K562 (cell line): ENCODE results near the gene VTA1. TPM values are rescaled to one million over a fixed set of nuclear protein-coding genes. Genes with fewer than 3 reads are reported as not detected.

Experiments used
- ATAC-seq: fragments of 200-7000 bp; cut with Tn5 transposase; 3 replicates; pipeline ENCODE4 v1.9.1; 2020; ENCODE audit warnings: moderate library complexity
- BruUV-seq: library from RNA; stranded (reverse); fragments of 400-500 nt; replicated peaks from 2 replicates; lab custom pipeline; 2021; lab: Mats Ljungman, UMichigan
- CTCF ChIA-PET: fragments of 300-600 bp; formaldehyde crosslinking; extraction: SDS; loops from one replicate; lab custom pipeline; 2021; ENCODE audit warnings: low intra/inter-chr PET ratio; lab: Yijun Ruan, JAX
- POLR2A ChIA-PET: fragments of 300-600, 350-650 bp; sonication (Branson Sonifier 250); formaldehyde crosslinking; extraction: SDS; loops from one replicate; lab custom pipeline; 2021; ENCODE audit warnings: antibody characterized with exemption, inconsistent platforms; lab: Yijun Ruan, JAX
- DNase-seq, 4 experiments: peaks; one replicate each; pipeline versions ENCODE4 v3.0.0 to v3.0.0-alpha.2; 2011 to 2018; ENCODE audit warnings: low spot score in 3 of 4, mixed read lengths in 3 of 4; ENCODE audit errors: extremely low read depth in 1 of 4
- FAIRE-seq: peaks from 2 replicates; lab custom pipeline; 2011; peaks lifted over from hg19 to GRCh38; lab: Jason Lieb, UNC
- H2AFZ ChIP-seq: 2 replicates; pipeline ENCODE4 v1.6.0; 2011; ENCODE audit warnings: low read depth, low read length, control low read depth, inconsistent platforms
- H3K27ac ChIP-seq: fragments of 200-600 bp; 3 replicates; pipeline ENCODE4 v1.8.0; 2011; ENCODE audit warnings: low read depth, mild to moderate bottlenecking, control low read depth, inconsistent platforms, low read length, moderate library complexity, mixed read lengths; ENCODE audit errors: extremely low read depth
- H3K27me3 ChIP-seq, 2 experiments: fragments of 300-600 bp in 1 of 2; 2 replicates in 1 of 2; 3 replicates in 1 of 2; pipeline versions ENCODE4 v1.6.0 to v1.8.0; 2011; ENCODE audit warnings: inconsistent platforms in 2 of 2, low read length in 2 of 2, mild to moderate bottlenecking in 1 of 2, mixed read lengths in 1 of 2, moderate library complexity in 1 of 2; ENCODE audit not compliant: control insufficient read depth in 2 of 2, insufficient read depth in 2 of 2
- H3K36me3 ChIP-seq: fragments of 300-600 bp; 3 replicates; pipeline ENCODE4 v1.8.0; 2011; ENCODE audit warnings: mild to moderate bottlenecking, low read length, inconsistent platforms; ENCODE audit not compliant: control insufficient read depth, insufficient read depth
- H3K4me1 ChIP-seq, 2 experiments: fragments of 200-600 bp in 1 of 2; replicated peaks in 1 of 2; 2 replicates in 1 of 2; 3 replicates in 1 of 2; pipeline versions ENCODE4 v1.5.1 to v1.8.0; 2011; ENCODE audit warnings: inconsistent platforms in 2 of 2, low read length in 2 of 2, mild to moderate bottlenecking in 1 of 2, mixed read lengths in 1 of 2, moderate library complexity in 1 of 2; ENCODE audit not compliant: control insufficient read depth in 2 of 2, insufficient read depth in 2 of 2
- H3K4me2 ChIP-seq: 2 replicates; pipeline ENCODE4 v1.6.1; 2011; ENCODE audit warnings: low read length, control low read depth, inconsistent platforms, mixed read lengths; ENCODE audit not compliant: insufficient read depth
- H3K4me3 ChIP-seq: fragments of 200-600 bp; sonication (generic), shearing (Covaris generic); 2 replicates; pipeline ENCODE4 v1.5.1; 2016; ENCODE audit warnings: control low read depth, inconsistent platforms
- H3K79me2 ChIP-seq: fragments of 200-600 bp; 3 replicates; pipeline ENCODE4 v1.8.0; 2011; ENCODE audit warnings: low read length, inconsistent platforms; ENCODE audit not compliant: control insufficient read depth, insufficient read depth
- H3K9ac ChIP-seq, 2 experiments: 2 replicates each; pipeline versions ENCODE4 v1.6.0 to v1.6.1; 2011; ENCODE audit warnings: low read depth in 2 of 2, low read length in 2 of 2, control low read depth in 1 of 2, inconsistent platforms in 1 of 2, mild to moderate bottlenecking in 1 of 2, mixed read lengths in 1 of 2; ENCODE audit not compliant: insufficient read depth in 1 of 2
- H3K9me1 ChIP-seq: one replicate; pipeline ENCODE4 v1.6.0; 2011; ENCODE audit warnings: inconsistent platforms, mild to moderate bottlenecking, low read length, moderate library complexity; ENCODE audit not compliant: control insufficient read depth, insufficient read depth
- H3K9me3 ChIP-seq: replicated peaks from 2 replicates; pipeline ENCODE4 v1.5.1; 2011; ENCODE audit warnings: low read depth, low read length, inconsistent platforms; ENCODE audit not compliant: control insufficient read depth, insufficient read depth
- H4K20me1 ChIP-seq: replicated peaks from 2 replicates; pipeline ENCODE4 v1.6.1; 2011; ENCODE audit warnings: low read length, inconsistent platforms, mixed read lengths; ENCODE audit not compliant: control insufficient read depth, insufficient read depth
- CCAR2 ChIP-seq: fragments of 200-400 bp; formaldehyde crosslinking; IDR thresholded peaks from 2 replicates; pipeline ENCODE4 v1.6.1; 2017; ENCODE audit warnings: mild to moderate bottlenecking, low read depth, low read length
- FOSL1 ChIP-seq: fragments of 200-800 bp; sonication (Bioruptor generic); conservative IDR thresholded peaks from 2 replicates; pipeline ENCODE4 v1.6.1; 2016; ENCODE audit warnings: missing genetic modification characterization, missing compliant biosample characterization
- GATAD2B ChIP-seq: fragments of 450-650 bp; IDR thresholded peaks from 2 replicates; pipeline ENCODE4 v1.6.1; 2017; ENCODE audit warnings: mild to moderate bottlenecking, borderline replicate concordance
- HIVEP1 ChIP-seq: fragments of 250-450 bp; sonication (Bioruptor Pico); IDR thresholded peaks from 2 replicates; pipeline ENCODE4 v1.4.0; 2020; ENCODE audit warnings: mild to moderate bottlenecking
- HNRNPLL ChIP-seq: fragments of 200-400 bp; formaldehyde crosslinking; IDR thresholded peaks from 2 replicates; pipeline ENCODE4 v1.6.1; 2017; ENCODE audit warnings: low read length, low read depth, mild to moderate bottlenecking; ENCODE audit not compliant: poor library complexity, severe bottlenecking
- NFYB ChIP-seq: IDR thresholded peaks from 2 replicates; pipeline ENCODE4 v1.6.1; 2011; ENCODE audit warnings: mild to moderate bottlenecking, moderate library complexity; ENCODE audit not compliant: insufficient read length; ENCODE audit errors: extremely low read depth
- SIX5 ChIP-seq, 2 experiments: IDR thresholded peaks; 2 replicates each; pipeline ENCODE4 v1.6.1; 2011; ENCODE audit warnings: low read length in 2 of 2, borderline replicate concordance in 1 of 2, low read depth in 1 of 2, mild to moderate bottlenecking in 1 of 2, moderate library complexity in 1 of 2; ENCODE audit not compliant: insufficient read depth in 1 of 2
- ZNF143 ChIP-seq: sonication (generic); formaldehyde crosslinking; IDR thresholded peaks from 2 replicates; pipeline ENCODE4 v1.9.0; 2022; ENCODE audit warnings: mild to moderate bottlenecking, missing genetic modification reagents
- ZNF239 ChIP-seq: fragments of 250-450 bp; sonication (Bioruptor Pico); IDR thresholded peaks from 2 replicates; pipeline ENCODE4 v1.4.0; 2020; ENCODE audit warnings: mild to moderate bottlenecking
- ZNF431 ChIP-seq: sonication (generic); formaldehyde crosslinking; IDR thresholded peaks from 2 replicates; pipeline ENCODE4 v1.8.0; 2022; ENCODE audit warnings: mild to moderate bottlenecking, missing genetic modification reagents
- WGBS: fragments of 100-300 bp; shearing (Covaris generic); methylation state at CpG from one replicate; pipeline ENCODE4 v1.1.6; 2016; ENCODE audit warnings: low coverage, mixed read lengths; ENCODE audit not compliant: insufficient coverage; ENCODE audit errors: missing lambda C conversion rate; 5-methylcytosine and 5-hydroxymethylcytosine counted together
- in situ Hi-C: fragments of 300-500 bp; cut with MboI; formaldehyde crosslinking; loops from 4 replicates; pipeline ENCODE4 v1.15.0; 2018; ENCODE audit warnings: inconsistent platforms, mixed read lengths
- intact Hi-C: fragments of 100-400 bp; cut with micrococcal nuclease; formaldehyde crosslinking; loops from 2 replicates; pipeline ENCODE4 v1.14.2; 2022
- polyA plus RNA-seq, 8 experiments: library from polyadenylated mRNA; depleted of rRNA in 4 of 8; stranded (reverse) in 5 of 8; unstranded in 3 of 8; fragments of >200 nt; fragmentation: Nextera tagmentation in 2 of 8; fragmentation: Illumina TruSeq in 1 of 8; extraction: Ambion mirVana in 2 of 8; extraction: Trizol in 1 of 8; gene quantifications; 2 replicates each; pipeline versions ENCODE4 v1.2.1 to v1.2.3, GENCODE V29; 2011 to 2014; ENCODE audit warnings: inconsistent platforms in 1 of 8, missing spikeins in 1 of 8
- total RNA-seq, 7 experiments: library from RNA; depleted of rRNA in 6 of 7; stranded (reverse); fragments of >200 nt in 6 of 7; fragmentation: Illumina TruSeq in 2 of 7; extraction: Trizol in 2 of 7; gene quantifications; 2 replicates each; pipeline versions ENCODE4 v1.2.1 to v1.2.3, GENCODE V29; 2011 to 2021; ENCODE audit warnings: low replicate concordance in 1 of 7

Gene VTA1
- total and polyA plus RNA-seq, 9 of the 15 experiments (the other 6 are each of a cell fraction or from before 2014, with no cell fraction given): 47.8 to 182 (median 84.6) TPM

DNA sequence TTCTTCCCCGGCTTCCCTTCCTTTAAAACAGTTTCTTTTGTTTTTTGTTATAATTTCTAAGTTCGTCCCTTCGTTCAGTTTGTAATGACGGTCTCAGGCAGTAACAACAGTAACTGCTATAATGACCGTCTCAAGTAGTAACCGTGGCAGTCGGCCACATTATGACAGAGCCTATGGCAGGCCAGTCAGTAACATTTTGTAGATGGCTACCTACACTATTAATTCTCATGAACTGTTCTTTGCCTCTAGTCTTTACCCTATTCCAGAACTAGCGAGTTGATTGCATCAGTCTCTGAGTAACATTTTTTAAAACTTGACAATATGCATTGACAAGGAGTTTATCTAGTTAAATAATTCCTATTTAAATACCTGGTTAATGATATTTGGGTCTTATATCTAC is 111.7 kb downstream of the VTA1 start:
- ATAC-seq (peak; percentile 52; the same call in 2 of the 3 replicates), DNase-seq (no peak)
- WGBS: 2% methylated on average over 8 of the region's 8 CpGs
- Histone ChIP-seq H3K4me3 (no peak overlapping the region), H3K27ac (no peak overlapping the region), H2AFZ (no peak overlapping the region), H3K4me1 (no peaks in the 10 kb centered on the region), H3K9me3 (no peaks in the 10 kb centered on the region), H3K79me2 (no peaks in the 10 kb centered on the region), H3K36me3 (no peaks in the 10 kb centered on the region), H4K20me1 (no peaks in the 10 kb centered on the region)
- no TSS peak for BruUV-seq
- intact Hi-C loops: no loop called here
- CTCF ChIA-PET: no interaction called here
- POLR2A ChIA-PET: no interaction called here
- TF ChIP-seq SIX5 (IDR thresholded peaks at IDR 0.05; ENCODE audit: borderline replicate concordance in 1 of 2, insufficient read depth in 1 of 2, low read depth in 1 of 2, low read length in 2 of 2) (no peak), ZNF143 (no peak), HNRNPLL (no peak), NFYB (no peak), FOSL1 (tag) (no peak), ZNF431 (CRISPR knock-in tag) (no peak), HIVEP1 (CRISPR knock-in tag) (no peak), ZNF239 (CRISPR knock-in tag) (no peak), CCAR2 (no peak), GATAD2B (no peak)
- TF ChIP-seq, all 486 proteins: peak for 0
- Histone ChIP-seq H3K4me2 (no peak overlapping the region), H3K9me1 (no peaks in the 10 kb centered on the region), H3K27me3 (no peaks in the 10 kb centered on the region), H3K9ac (no peak overlapping the region)
- no peak for FAIRE-seq
- in situ Hi-C loops: no loop called here
